Adrenal gland (tissue), 5 donors: ENCODE results near the gene PTPN14.

ENCODE experiments used
- POLR2A ChIP-seq, 2 donors: fragments of 450-650 bp; IDR thresholded peaks; one replicate each; pipeline ENCODE4 v1.6.1; 2017; ENCODE audit warnings: antibody characterized with exemption in 2 of 2, mild to moderate bottlenecking in 2 of 2, moderate library complexity in 1 of 2
- TF ChIP-seq, protein P1 (sequence below), 6 experiments: fragments of 450-650 bp in 4 of 6; fragments of 200-600 bp in 2 of 6; sonication (generic) in 1 of 6; IDR thresholded peaks; 1 replicate in 5 of 6; 2 replicates in 1 of 6; pipeline versions ENCODE4 v1.5.1 to v1.8.0; 2016 to 2021; ENCODE audit warnings: antibody characterized with exemption in 6 of 6, mild to moderate bottlenecking in 2 of 6, moderate library complexity in 1 of 6
- donor health status: DM: no; HTN: no; CAD: no.

DNA sequence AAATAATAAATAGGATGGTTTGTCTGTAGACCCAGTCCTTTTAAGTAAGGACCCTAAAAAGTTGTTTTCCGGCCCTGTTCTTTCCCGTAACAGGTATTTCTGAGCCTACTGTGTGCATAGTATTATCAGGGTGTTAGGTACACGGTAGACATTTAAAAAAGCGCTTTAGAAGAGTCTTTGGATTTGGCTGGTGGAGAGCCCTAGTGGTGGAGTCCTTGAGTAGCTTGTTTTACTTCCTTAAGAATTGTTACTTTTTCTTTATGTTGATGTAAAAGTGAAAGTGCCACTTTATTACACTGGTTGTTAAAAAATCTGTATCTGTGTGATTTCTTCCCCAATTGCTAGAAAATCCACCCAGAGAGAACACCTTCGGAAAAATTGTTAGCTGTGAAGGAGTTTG is 233.7 kb downstream of the PTPN14 start:
- TF ChIP-seq, protein P1, sequence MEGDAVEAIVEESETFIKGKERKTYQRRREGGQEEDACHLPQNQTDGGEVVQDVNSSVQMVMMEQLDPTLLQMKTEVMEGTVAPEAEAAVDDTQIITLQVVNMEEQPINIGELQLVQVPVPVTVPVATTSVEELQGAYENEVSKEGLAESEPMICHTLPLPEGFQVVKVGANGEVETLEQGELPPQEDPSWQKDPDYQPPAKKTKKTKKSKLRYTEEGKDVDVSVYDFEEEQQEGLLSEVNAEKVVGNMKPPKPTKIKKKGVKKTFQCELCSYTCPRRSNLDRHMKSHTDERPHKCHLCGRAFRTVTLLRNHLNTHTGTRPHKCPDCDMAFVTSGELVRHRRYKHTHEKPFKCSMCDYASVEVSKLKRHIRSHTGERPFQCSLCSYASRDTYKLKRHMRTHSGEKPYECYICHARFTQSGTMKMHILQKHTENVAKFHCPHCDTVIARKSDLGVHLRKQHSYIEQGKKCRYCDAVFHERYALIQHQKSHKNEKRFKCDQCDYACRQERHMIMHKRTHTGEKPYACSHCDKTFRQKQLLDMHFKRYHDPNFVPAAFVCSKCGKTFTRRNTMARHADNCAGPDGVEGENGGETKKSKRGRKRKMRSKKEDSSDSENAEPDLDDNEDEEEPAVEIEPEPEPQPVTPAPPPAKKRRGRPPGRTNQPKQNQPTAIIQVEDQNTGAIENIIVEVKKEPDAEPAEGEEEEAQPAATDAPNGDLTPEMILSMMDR (IDR thresholded peaks at IDR 0.05): no peak
- TF ChIP-seq POLR2A (IDR thresholded peaks at IDR 0.05): no peak
